Skeletal muscle tissue (tissue), 4 donors: Measurements from ENCODE around the gene RALA. TPM values are rescaled to one million over a fixed set of nuclear protein-coding genes. Genes with fewer than 3 reads are reported as not detected.

Experiments
- H3K27ac ChIP-seq: one replicate; pipeline ENCODE4 v1.7.0; 2013; ENCODE audit warnings: mild to moderate bottlenecking, low read depth, low read length, inconsistent platforms
- H3K27me3 ChIP-seq, 3 donors: one replicate each; pipeline ENCODE4 v1.7.0; 2013; ENCODE audit warnings: low read length in 3 of 3; ENCODE audit not compliant: control insufficient read depth in 3 of 3, insufficient read depth in 3 of 3
- H3K36me3 ChIP-seq, 3 donors: one replicate each; pipeline ENCODE4 v1.7.0; 2013; ENCODE audit warnings: low read length in 3 of 3; ENCODE audit not compliant: control insufficient read depth in 3 of 3, insufficient read depth in 3 of 3
- H3K4me1 ChIP-seq, 3 donors: one replicate each; pipeline ENCODE4 v1.7.0; 2013; ENCODE audit warnings: low read length in 3 of 3, mild to moderate bottlenecking in 3 of 3; ENCODE audit not compliant: control insufficient read depth in 3 of 3, insufficient read depth in 3 of 3
- H3K4me3 ChIP-seq, 3 donors: one replicate each; pipeline ENCODE4 v1.7.0; 2013; ENCODE audit warnings: low read length in 3 of 3
- H3K9ac ChIP-seq, 3 donors: one replicate each; pipeline ENCODE4 v1.7.0; 2013; ENCODE audit warnings: low read length in 3 of 3, mild to moderate bottlenecking in 3 of 3, moderate library complexity in 2 of 3, low read depth in 1 of 3
- H3K9me3 ChIP-seq, 3 donors: one replicate each; pipeline ENCODE4 v1.7.0; 2013; ENCODE audit warnings: low read length in 3 of 3; ENCODE audit not compliant: control insufficient read depth in 3 of 3
- total RNA-seq: library from RNA; depleted of rRNA; stranded (reverse); fragments of >200 nt; gene quantifications from one replicate; pipeline ENCODE4 v1.2.3, GENCODE V29; 2014
- donor health status: Osteomylitis.

RALA gene
- total RNA-seq, 1 donor from 2014 or later, result 11.5 TPM

GRCh38 chr7:39609935-39610263 lies 13.5 kb upstream of the RALA start:
- Histone ChIP-seq H3K27me3 (peaks cover 0 to 9% (median 5%) of the 10 kb centered on the region in 3 donors), H3K9ac (peak overlapping the region in 2 of 3 donors; percentile 9 to 63), H3K4me3 (peak overlapping the region in 2 of 3 donors; percentile 37 to 62), H3K9me3 (no peaks in the 10 kb centered on the region), H3K27ac (peak overlapping the region; percentile 42), H3K36me3 (no peaks in the 10 kb centered on the region), H3K4me1 (peaks cover 0 to 4% (median 3%) of the 10 kb centered on the region in 3 donors)

- no peak overlapping the region for H3K27ac ChIP-seq
- H3K9ac ChIP-seq, result no peak overlapping the region
Observed at GRCh38 chr7:39613577-39613976, 9.8 kb upstream of the RALA start.

GRCh38 chr7:39614299-39614698 lies 9.1 kb upstream of the RALA start:
- Histone ChIP-seq H3K27me3 (peaks cover 0 to 6% (median 5%) of the 10 kb centered on the region in 3 donors), H3K4me3 (no peak overlapping the region), H3K9ac (no peak overlapping the region), H3K9me3 (no peaks in the 10 kb centered on the region), H3K36me3 (no peaks in the 10 kb centered on the region), H3K4me1 (peaks cover 0 to 4% (median 3%) of the 10 kb centered on the region in 3 donors), H3K27ac (no peak overlapping the region)

More at GRCh38 chr7:39613577-39613976, 9.8 kb upstream of the RALA start:
- Histone ChIP-seq H3K4me1 (peaks cover 0 to 4% (median 3%) of the 10 kb centered on the region in 3 donors), H3K9me3 (no peaks in the 10 kb centered on the region), H3K36me3 (no peaks in the 10 kb centered on the region), H3K27me3 (peaks cover 0 to 9% (median 5%) of the 10 kb centered on the region in 3 donors), H3K4me3 (no peak overlapping the region)

GRCh38 chr7:39615350-39615975 lies 7.9 kb upstream of the RALA start:
- Histone ChIP-seq H3K36me3 (no peaks in the 10 kb centered on the region), H3K4me1 (no peaks in the 10 kb centered on the region), H3K9ac (no peak overlapping the region), H3K9me3 (no peaks in the 10 kb centered on the region), H3K4me3 (no peak overlapping the region), H3K27ac (no peak overlapping the region), H3K27me3 (peaks cover 0 to 5% (median 2%) of the 10 kb centered on the region in 3 donors)

- no peaks in the 10 kb centered on the region for H3K36me3 ChIP-seq
- peaks cover 0 to 2% (median 2%) of the 10 kb centered on the region in 3 donors for H3K27me3 ChIP-seq
- H3K9ac ChIP-seq, result no peak overlapping the region
- H3K27ac ChIP-seq, result no peak overlapping the region
- H3K4me3 ChIP-seq, result no peak overlapping the region
- H3K4me1 ChIP-seq, result no peaks in the 10 kb centered on the region
- H3K9me3 ChIP-seq, result no peaks in the 10 kb centered on the region
Observed at GRCh38 chr7:39616138-39616537, 7.2 kb upstream of the RALA start.

GRCh38 chr7:39617005-39617404 lies 6.4 kb upstream of the RALA start:
- Histone ChIP-seq H3K36me3 (no peaks in the 10 kb centered on the region), H3K9me3 (no peaks in the 10 kb centered on the region), H3K4me1 (no peaks in the 10 kb centered on the region), H3K27ac (no peak overlapping the region), H3K27me3 (peaks cover 0 to 2% (median 1%) of the 10 kb centered on the region in 3 donors), H3K9ac (no peak overlapping the region), H3K4me3 (no peak overlapping the region)

GRCh38 chr7:39618868-39619267 lies 4.5 kb upstream of the RALA start:
- Histone ChIP-seq H3K4me3 (no peak overlapping the region), H3K27me3 (no peaks in the 10 kb centered on the region), H3K4me1 (peaks cover 0 to 4% (median 3%) of the 10 kb centered on the region in 3 donors), H3K27ac (no peak overlapping the region), H3K9me3 (no peaks in the 10 kb centered on the region), H3K9ac (no peak overlapping the region), H3K36me3 (no peaks in the 10 kb centered on the region)

- H3K4me1 ChIP-seq, result peaks cover 13 to 17% (median 15%) of the 10 kb centered on the region in 3 donors
- no peak overlapping the region for H3K4me3 ChIP-seq
- no peak overlapping the region for H3K9ac ChIP-seq
- H3K27ac ChIP-seq, result no peak overlapping the region
- H3K27me3 ChIP-seq, result no peaks in the 10 kb centered on the region
- no peaks in the 10 kb centered on the region for H3K36me3 ChIP-seq
- H3K9me3 ChIP-seq, result no peaks in the 10 kb centered on the region
Observed at GRCh38 chr7:39620486-39620885, 2.9 kb upstream of the RALA start.

GRCh38 chr7:39621261-39621660 lies 2.1 kb upstream of the RALA start:
- Histone ChIP-seq H3K4me1 (peaks cover 20 to 24% (median 23%) of the 10 kb centered on the region in 3 donors), H3K27me3 (no peaks in the 10 kb centered on the region), H3K4me3 (no peak overlapping the region), H3K27ac (no peak overlapping the region), H3K9me3 (no peaks in the 10 kb centered on the region), H3K9ac (no peak overlapping the region), H3K36me3 (no peaks in the 10 kb centered on the region)

GRCh38 chr7:39621784-39622411 lies 1.5 kb upstream of the RALA start:
- Histone ChIP-seq H3K27me3 (no peaks in the 10 kb centered on the region), H3K4me1 (peaks cover 25 to 30% (median 26%) of the 10 kb centered on the region in 3 donors), H3K27ac (no peak overlapping the region), H3K36me3 (no peaks in the 10 kb centered on the region), H3K9me3 (no peaks in the 10 kb centered on the region), H3K9ac (no peak overlapping the region), H3K4me3 (peak overlapping the region in 1 of 3 donors; percentile 86)
